A549 (cell line): Measurements from ENCODE around the gene HOXD1. TPM values are rescaled to one million over a fixed set of nuclear protein-coding genes. Genes with fewer than 3 reads are reported as not detected.

Experiments
- ATAC-seq, 2 experiments: fragments of 200-7000 bp in 1 of 2; fragments of >200 bp in 1 of 2; cut with Nextera tagmentation in 1 of 2; cut with Tn5 transposase in 1 of 2; 3 replicates each; pipeline versions ENCODE4 v1.8.0 to v1.9.1; 2018 to 2020; ENCODE audit warnings: mild to moderate bottlenecking in 1 of 2, moderate library complexity in 1 of 2
- CTCF ChIA-PET: fragments of 300-600 bp; sonication (Branson Sonifier 250); formaldehyde crosslinking; extraction: SDS; loops from one replicate; lab custom pipeline; 2021; ENCODE audit warnings: antibody characterized with exemption, inconsistent platforms; lab: Yijun Ruan, JAX
- POLR2A ChIA-PET: fragments of 350-600 bp; formaldehyde crosslinking; extraction: SDS; loops from one replicate; lab custom pipeline; 2021; ENCODE audit warnings: antibody characterized with exemption, inconsistent platforms; lab: Yijun Ruan, JAX
- DNase-seq, 2 experiments: peaks; one replicate each; pipeline versions ENCODE4 v3.0.0 to v3.0.0-alpha.2; 2011 to 2016; ENCODE audit warnings: low read depth in 1 of 2, low spot score in 1 of 2
- FAIRE-seq: peaks from 2 replicates; lab custom pipeline; 2011; peaks lifted over from hg19 to GRCh38; lab: Jason Lieb, UNC
- H3K27ac ChIP-seq, 2 experiments: fragments of >200 bp; sonication (Bioruptor Twin); formaldehyde crosslinking; 3 replicates each; pipeline ENCODE4 v1.5.1; 2016 to 2017
- H3K4me1 ChIP-seq: fragments of >200 bp; sonication (Bioruptor Twin); formaldehyde crosslinking; 3 replicates; pipeline ENCODE4 v1.6.1; 2016
- H3K4me2 ChIP-seq: fragments of >200 bp; sonication (Bioruptor Twin); formaldehyde crosslinking; 3 replicates; pipeline ENCODE4 v1.6.1; 2016
- H3K4me3 ChIP-seq: fragments of >200 bp; sonication (Bioruptor Twin); formaldehyde crosslinking; 3 replicates; pipeline ENCODE4 v1.5.1; 2016
- H3K9me3 ChIP-seq: fragments of >200 bp; sonication (Bioruptor Twin); formaldehyde crosslinking; 3 replicates; pipeline ENCODE4 v1.6.1; 2016
- BHLHE40 ChIP-seq: IDR thresholded peaks from 2 replicates; pipeline ENCODE4 v1.6.1; 2012; ENCODE audit warnings: low read depth, low read length, inconsistent platforms
- CBX2 ChIP-seq: fragments of 200-600 bp; sonication (generic); IDR thresholded peaks from 2 replicates; pipeline ENCODE4 v1.6.1; 2016; ENCODE audit warnings: low read depth, mild to moderate bottlenecking, borderline replicate concordance
- CEBPB ChIP-seq, 2 experiments: fragments of >200 bp in 1 of 2; sonication (Bioruptor Twin) in 1 of 2; formaldehyde crosslinking in 1 of 2; IDR thresholded peaks; 2 replicates each; pipeline ENCODE4 v1.6.1; 2012 to 2016
- CHD2 ChIP-seq: fragments of 150-350 bp; IDR thresholded peaks from 2 replicates; pipeline ENCODE4 v1.6.1; 2014; ENCODE audit warnings: low read length; ENCODE audit not compliant: partially characterized antibody
- E2F6 ChIP-seq: IDR thresholded peaks from 2 replicates; pipeline ENCODE4 v1.6.1; 2012; ENCODE audit warnings: low read depth, borderline replicate concordance
- EHF ChIP-seq: fragments of 250-450 bp; sonication (Bioruptor Pico); IDR thresholded peaks from 2 replicates; pipeline ENCODE4 v1.5.0; 2020; ENCODE audit warnings: mild to moderate bottlenecking
- ELK1 ChIP-seq: fragments of 150-350 bp; IDR thresholded peaks from 2 replicates; pipeline ENCODE4 v1.6.1; 2014; ENCODE audit warnings: low read depth, mild to moderate bottlenecking, low read length
- HDAC2 ChIP-seq: fragments of 200-600 bp; sonication (generic); IDR thresholded peaks from 2 replicates; pipeline ENCODE4 v1.6.1; 2016
- JUN ChIP-seq, 2 experiments: fragments of >200 bp; sonication (Bioruptor Twin); formaldehyde crosslinking; IDR thresholded peaks; 2 replicates in 1 of 2; 3 replicates in 1 of 2; pipeline ENCODE4 v1.6.1; 2016 to 2017
- JUNB ChIP-seq: fragments of >200 bp; sonication (Bioruptor Twin); formaldehyde crosslinking; IDR thresholded peaks from 2 replicates; pipeline ENCODE4 v1.6.1; 2016
- KDM1A ChIP-seq: fragments of 200-600 bp; sonication (generic); IDR thresholded peaks from 2 replicates; pipeline ENCODE4 v1.6.1; 2016; ENCODE audit warnings: low read depth, mild to moderate bottlenecking
- KDM5A ChIP-seq: fragments of 200-600 bp; sonication (generic); IDR thresholded peaks from 2 replicates; pipeline ENCODE4 v1.6.1; 2016; ENCODE audit warnings: antibody characterized with exemption, mild to moderate bottlenecking
- MAFK ChIP-seq: fragments of 450-650 bp; IDR thresholded peaks from 2 replicates; pipeline ENCODE4 v1.6.1; 2014; ENCODE audit not compliant: partially characterized antibody
- MYC ChIP-seq: IDR thresholded peaks from 2 replicates; pipeline ENCODE4 v1.6.1; 2012; ENCODE audit warnings: mild to moderate bottlenecking, inconsistent platforms, low read length, improper control_type of control experiment, borderline replicate concordance
- NR3C1 ChIP-seq: fragments of >200 bp; sonication (Bioruptor Twin); formaldehyde crosslinking; IDR thresholded peaks from 3 replicates; pipeline ENCODE4 v1.6.1; 2017
- PHF8 ChIP-seq: fragments of 200-600 bp; sonication (generic); IDR thresholded peaks from 2 replicates; pipeline ENCODE4 v1.6.1; 2016; ENCODE audit warnings: low read depth, mild to moderate bottlenecking, antibody characterized with exemption, moderate library complexity, borderline replicate concordance
- TFCP2L1 ChIP-seq: fragments of 250-450 bp; sonication (Bioruptor Pico); IDR thresholded peaks from 2 replicates; pipeline ENCODE4 v1.5.0; 2021; ENCODE audit warnings: mild to moderate bottlenecking
- TP53 ChIP-seq: fragments of 250-450 bp; sonication (Bioruptor Pico); IDR thresholded peaks from 2 replicates; pipeline ENCODE4 v1.5.0; 2021; ENCODE audit warnings: mild to moderate bottlenecking, moderate library complexity
- ZC3H11A ChIP-seq: fragments of 450-650 bp; IDR thresholded peaks from 2 replicates; pipeline ENCODE4 v1.6.1; 2014; ENCODE audit warnings: antibody characterized with exemption, mild to moderate bottlenecking
- ZNF302 ChIP-seq: fragments of 250-450 bp; sonication (Bioruptor Pico); IDR thresholded peaks from 2 replicates; pipeline ENCODE4 v1.9.0; 2021; ENCODE audit warnings: inconsistent platforms, mild to moderate bottlenecking, moderate library complexity
- WGBS: methylation state at CpG from one replicate; pipeline ENCODE4 v1.1.6; 2017; ENCODE audit errors: missing lambda C conversion rate; 5-methylcytosine and 5-hydroxymethylcytosine counted together
- polyA plus RNA-seq, 4 experiments: library from polyadenylated mRNA; depleted of rRNA in 3 of 4; stranded (reverse); fragments of >200 nt; fragmentation: RNase III in 1 of 4; extraction: RNeasy Plus Mini Kit Qiagen cat#74134 plus additional on column Dnase treatment in 1 of 4; gene quantifications; 2 replicates in 3 of 4; 3 replicates in 1 of 4; pipeline ENCODE4 v1.2.3, GENCODE V29; 2011 to 2017

HOXD1 gene
- polyA plus RNA-seq, 2 of the 4 experiments (the other 2 are of a cell fraction) = 0.12 TPM

GRCh38 chr2:176164201-176164600, 24.3 kb upstream of the HOXD1 start:
- H3K27ac ChIP-seq = no peak overlapping the region
- DNase-seq = no peak
- no peak for FAIRE-seq
- no peaks in the 10 kb centered on the region for H3K4me1 ChIP-seq
- CTCF ChIA-PET = interaction anchor here (1.5 to 1.6 kb wide), 2 partner anchors 291 to 474 kb away, joined by 4 to 6 read pairs; no protein-coding TSS in a partner anchor
- WGBS = 87% methylated on average over 13 of the region's 13 CpGs
- no peak overlapping the region for H3K4me2 ChIP-seq
- TF ChIP-seq ZC3H11A (no peak), CEBPB (IDR thresholded peaks at IDR 0.05) (no peak), KDM1A (no peak), KDM5A (no peak), CHD2 (no peak), JUN (IDR thresholded peaks at IDR 0.05) (no peak), EHF (CRISPR knock-in tag) (no peak), CBX2 (no peak), TP53 (CRISPR knock-in tag) (no peak), E2F6 (no peak), NR3C1 (no peak), ZNF302 (CRISPR knock-in tag) (no peak), JUNB (no peak)
- ATAC-seq = no peak
- POLR2A ChIA-PET = no interaction called here
- no peaks in the 10 kb centered on the region for H3K9me3 ChIP-seq
- no peak overlapping the region for H3K4me3 ChIP-seq

GRCh38 chr2:176164611-176165369, 23.7 kb upstream of the HOXD1 start:
- no peak for FAIRE-seq

GRCh38 chr2:176165370-176166050, 23.0 kb upstream of the HOXD1 start:
- Histone ChIP-seq H3K9me3 (no peaks in the 10 kb centered on the region), H3K4me3 (no peak overlapping the region), H3K4me1 (no peaks in the 10 kb centered on the region), H3K4me2 (no peak overlapping the region), H3K27ac (no peak overlapping the region)
- TF ChIP-seq HDAC2 = no peak
- no peak for TF ChIP-seq MAFK
- no peak for TF ChIP-seq ELK1
- no peak for TF ChIP-seq KDM1A
- no peak for TF ChIP-seq TFCP2L1 (CRISPR knock-in tag)
- POLR2A ChIA-PET = no interaction called here
- FAIRE-seq (no peak), ATAC-seq (no peak), DNase-seq (no peak)
- 83% methylated on average over 22 of the region's 26 CpGs for WGBS
- CTCF ChIA-PET = interaction anchor here (0.6 to 1.6 kb wide), 3 partner anchors 51 to 473 kb away, joined by 3 to 6 read pairs (median 4); no protein-coding TSS in a partner anchor

More at GRCh38 chr2:176164611-176165369, 23.7 kb upstream of the HOXD1 start:
- TF ChIP-seq BHLHE40 (no peak), NR3C1 (no peak), KDM1A (no peak), MYC (no peak), PHF8 (no peak)
- Histone ChIP-seq H3K4me3 (no peak overlapping the region), H3K4me1 (no peaks in the 10 kb centered on the region), H3K9me3 (no peaks in the 10 kb centered on the region), H3K4me2 (no peak overlapping the region), H3K27ac (no peak overlapping the region)
- ChIA-PET CTCF (interaction anchor here (1.5 to 1.6 kb wide), 2 partner anchors 290 to 474 kb away, joined by 4 to 6 read pairs; no protein-coding TSS in a partner anchor), POLR2A (no interaction called here)
- DNase-seq (no peak), ATAC-seq (no peak)
- WGBS = 89% methylated on average over 52 of the region's 52 CpGs
